Chondrocyte (in vitro differentiated cells): ENCODE results near the gene CHMP5. TPM values are rescaled to one million over a fixed set of nuclear protein-coding genes. Genes with fewer than 3 reads are reported as not detected.

Source experiments
- DNase-seq: peaks from one replicate; pipeline ENCODE4 v3.0.0; 2021; ENCODE audit warnings: mixed read lengths, low spot score
- H3K27ac Mint-ChIP-seq: one replicate; pipeline ENCODE4 v1.8.0; 2021; ENCODE audit warnings: mild to moderate bottlenecking, moderate library complexity, mixed read lengths; ENCODE audit not compliant: unreplicated experiment
- H3K27me3 Mint-ChIP-seq: 2 replicates; pipeline ENCODE4 v1.8.0; 2021; ENCODE audit warnings: low read depth, mixed read lengths
- H3K36me3 Mint-ChIP-seq: 2 replicates; pipeline ENCODE4 v1.8.0; 2021; ENCODE audit warnings: low read depth, mixed read lengths
- H3K4me1 Mint-ChIP-seq: 2 replicates; pipeline ENCODE4 v1.8.0; 2021; ENCODE audit warnings: low read depth, mild to moderate bottlenecking, mixed read lengths
- H3K4me3 Mint-ChIP-seq: one replicate; pipeline ENCODE4 v1.8.0; 2021; ENCODE audit warnings: mild to moderate bottlenecking, moderate library complexity, mixed read lengths; ENCODE audit not compliant: unreplicated experiment
- H3K9me3 Mint-ChIP-seq: 2 replicates; pipeline ENCODE4 v1.8.0; 2021; ENCODE audit warnings: low read depth, mixed read lengths
- total RNA-seq: library from RNA; stranded (reverse); gene quantifications from 3 replicates; pipeline ENCODE4 v1.2.1, GENCODE V29; 2021
- TF ChIP-seq, protein P1 (sequence below): fragments of 200-600 bp; sonication (generic); IDR thresholded peaks from 2 replicates; pipeline ENCODE4 v1.5.0; 2021; ENCODE audit warnings: antibody characterized with exemption, mild to moderate bottlenecking, moderate library complexity

CHMP5 gene
- total RNA-seq, 1 donor from 2014 or later = 58.4 TPM

GRCh38 chr9:33250458-33250995, 14.3 kb upstream of the CHMP5 start:
- no peaks in the 10 kb centered on the region for H3K9me3 Mint-ChIP-seq
- TF ChIP-seq, protein P1, sequence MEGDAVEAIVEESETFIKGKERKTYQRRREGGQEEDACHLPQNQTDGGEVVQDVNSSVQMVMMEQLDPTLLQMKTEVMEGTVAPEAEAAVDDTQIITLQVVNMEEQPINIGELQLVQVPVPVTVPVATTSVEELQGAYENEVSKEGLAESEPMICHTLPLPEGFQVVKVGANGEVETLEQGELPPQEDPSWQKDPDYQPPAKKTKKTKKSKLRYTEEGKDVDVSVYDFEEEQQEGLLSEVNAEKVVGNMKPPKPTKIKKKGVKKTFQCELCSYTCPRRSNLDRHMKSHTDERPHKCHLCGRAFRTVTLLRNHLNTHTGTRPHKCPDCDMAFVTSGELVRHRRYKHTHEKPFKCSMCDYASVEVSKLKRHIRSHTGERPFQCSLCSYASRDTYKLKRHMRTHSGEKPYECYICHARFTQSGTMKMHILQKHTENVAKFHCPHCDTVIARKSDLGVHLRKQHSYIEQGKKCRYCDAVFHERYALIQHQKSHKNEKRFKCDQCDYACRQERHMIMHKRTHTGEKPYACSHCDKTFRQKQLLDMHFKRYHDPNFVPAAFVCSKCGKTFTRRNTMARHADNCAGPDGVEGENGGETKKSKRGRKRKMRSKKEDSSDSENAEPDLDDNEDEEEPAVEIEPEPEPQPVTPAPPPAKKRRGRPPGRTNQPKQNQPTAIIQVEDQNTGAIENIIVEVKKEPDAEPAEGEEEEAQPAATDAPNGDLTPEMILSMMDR = no peak
- no peak overlapping the region for H3K27ac Mint-ChIP-seq
- no peaks in the 10 kb centered on the region for H3K4me1 Mint-ChIP-seq
- no peak for DNase-seq
- no peaks in the 10 kb centered on the region for H3K27me3 Mint-ChIP-seq
- H3K4me3 Mint-ChIP-seq = no peak overlapping the region
- H3K36me3 Mint-ChIP-seq = peaks cover 15% of the 10 kb centered on the region

DNA sequence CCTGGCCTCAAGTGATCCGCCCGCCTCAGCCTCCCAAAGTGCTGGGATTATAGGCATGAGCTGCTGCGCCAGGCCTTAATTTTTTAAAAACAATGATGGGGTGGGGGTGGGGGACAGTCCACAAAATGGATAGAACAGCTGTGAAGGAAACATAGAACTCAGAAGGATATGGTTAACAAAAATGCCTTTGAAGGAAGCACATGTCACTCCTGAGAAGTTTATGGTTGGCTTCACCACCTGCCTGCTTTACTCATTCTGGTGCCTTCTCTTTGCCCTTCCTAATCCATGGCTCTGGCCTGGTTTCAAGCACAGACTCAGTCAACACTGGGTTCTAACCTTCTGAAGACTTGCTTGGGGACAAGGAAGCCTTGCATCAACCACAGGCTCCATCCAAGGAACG, 10.6 kb upstream of the CHMP5 start:
- H3K9me3 Mint-ChIP-seq = no peaks in the 10 kb centered on the region

DNA sequence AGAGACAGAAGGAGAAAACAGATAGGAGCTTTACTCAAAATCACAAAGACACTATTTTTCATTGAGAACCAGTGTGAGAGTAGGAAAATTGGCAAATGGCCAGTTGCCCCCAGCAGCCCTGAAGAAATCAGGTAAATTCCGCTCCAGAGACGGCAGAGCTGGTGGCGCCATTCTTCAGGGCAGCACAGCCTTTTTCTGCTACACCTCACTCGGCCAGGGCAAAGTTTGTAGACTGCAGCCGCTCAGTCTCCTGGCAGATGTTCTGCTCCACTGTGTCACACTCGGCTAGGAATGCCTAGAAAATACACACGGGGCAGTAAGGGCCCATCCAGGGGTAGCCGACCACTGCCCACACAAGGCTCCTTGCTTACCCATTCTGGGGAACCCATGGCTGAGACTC, 9.8 kb upstream of the CHMP5 start:
- TF ChIP-seq, protein P1 = no peak
- no peak overlapping the region for H3K27ac Mint-ChIP-seq
- H3K27me3 Mint-ChIP-seq = no peaks in the 10 kb centered on the region
- no peak for DNase-seq
- no peaks in the 10 kb centered on the region for H3K9me3 Mint-ChIP-seq
- no peaks in the 10 kb centered on the region for H3K4me1 Mint-ChIP-seq
- H3K4me3 Mint-ChIP-seq = no peak overlapping the region
- H3K36me3 Mint-ChIP-seq = peaks cover 38% of the 10 kb centered on the region

More for the DNA sequence above, 10.6 kb upstream of the CHMP5 start:
- peaks cover 33% of the 10 kb centered on the region for H3K36me3 Mint-ChIP-seq
- no peak overlapping the region for H3K4me3 Mint-ChIP-seq
- no peaks in the 10 kb centered on the region for H3K27me3 Mint-ChIP-seq
- no peak for DNase-seq
- no peaks in the 10 kb centered on the region for H3K4me1 Mint-ChIP-seq
- no peak overlapping the region for H3K27ac Mint-ChIP-seq
- TF ChIP-seq, protein P1 = no peak

GRCh38 chr9:33255471-33255870, 9.4 kb upstream of the CHMP5 start:
- peaks cover 42% of the 10 kb centered on the region for H3K36me3 Mint-ChIP-seq
- DNase-seq = no peak
- no peak overlapping the region for H3K27ac Mint-ChIP-seq
- H3K4me1 Mint-ChIP-seq = no peaks in the 10 kb centered on the region
- H3K4me3 Mint-ChIP-seq = no peak overlapping the region
- TF ChIP-seq, protein P1 = no peak
- H3K9me3 Mint-ChIP-seq = no peaks in the 10 kb centered on the region
- no peaks in the 10 kb centered on the region for H3K27me3 Mint-ChIP-seq

GRCh38 chr9:33256236-33256635, 8.6 kb upstream of the CHMP5 start:
- TF ChIP-seq, protein P1 = no peak
- no peak for DNase-seq
- H3K36me3 Mint-ChIP-seq = peaks cover 48% of the 10 kb centered on the region
- H3K27me3 Mint-ChIP-seq = no peaks in the 10 kb centered on the region
- H3K4me1 Mint-ChIP-seq = no peaks in the 10 kb centered on the region
- H3K27ac Mint-ChIP-seq = no peak overlapping the region
- no peak overlapping the region for H3K4me3 Mint-ChIP-seq
- no peaks in the 10 kb centered on the region for H3K9me3 Mint-ChIP-seq
